ENCODE data around the gene NUP98.

NUP98 gene

GRCh38 chr11:3827434-3828186, 30.3 kb upstream of the NUP98 start:
- H3K4me3 ChIP-seq (ENCODE audit: low read depth, low read length) = no peak overlapping the region
- DNase-seq (ENCODE audit: low read depth) = no peak
- no peak for TF ChIP-seq CTCF (IDR thresholded peaks at IDR 0.05; ENCODE audit: control insufficient read depth, extremely low read depth, insufficient read depth)

- H3K4me3 ChIP-seq (ENCODE audit: low read depth, low read length) = no peak overlapping the region
- TF ChIP-seq CTCF (IDR thresholded peaks at IDR 0.05; ENCODE audit: control insufficient read depth, extremely low read depth, insufficient read depth) = no peak
- no peak for DNase-seq (ENCODE audit: low read depth)
Measured at GRCh38 chr11:3826721-3827120, 29.4 kb upstream of the NUP98 start.

GRCh38 chr11:3825473-3826154, 28.3 kb upstream of the NUP98 start:
- no peak for TF ChIP-seq CTCF (IDR thresholded peaks at IDR 0.05; ENCODE audit: control insufficient read depth, extremely low read depth, insufficient read depth)
- H3K4me3 ChIP-seq (ENCODE audit: low read depth, low read length) = no peak overlapping the region
- no peak for DNase-seq (ENCODE audit: low read depth)

GRCh38 chr11:3824714-3825472, 27.5 kb upstream of the NUP98 start:
- DNase-seq (ENCODE audit: low read depth) = no peak

GRCh38 chr11:3823762-3824506, 26.6 kb upstream of the NUP98 start:
- DNase-seq (ENCODE audit: low read depth) = no peak
- H3K4me3 ChIP-seq (ENCODE audit: low read depth, low read length) = no peak overlapping the region
- no peak for TF ChIP-seq CTCF (IDR thresholded peaks at IDR 0.05; ENCODE audit: control insufficient read depth, extremely low read depth, insufficient read depth)

More at GRCh38 chr11:3824714-3825472, 27.5 kb upstream of the NUP98 start:
- H3K4me3 ChIP-seq (ENCODE audit: low read depth, low read length) = no peak overlapping the region
- peak; percentile 58 for TF ChIP-seq CTCF (IDR thresholded peaks at IDR 0.05; ENCODE audit: control insufficient read depth, extremely low read depth, insufficient read depth)

- H3K4me3 ChIP-seq (ENCODE audit: low read depth, low read length) = no peak overlapping the region
- DNase-seq (ENCODE audit: low read depth) = no peak
- no peak for TF ChIP-seq CTCF (IDR thresholded peaks at IDR 0.05; ENCODE audit: control insufficient read depth, extremely low read depth, insufficient read depth)
Measured at GRCh38 chr11:3823303-3823702, 25.9 kb upstream of the NUP98 start.
